Measurements from ENCODE around the gene OPN4. TPM values are rescaled to one million over a fixed set of nuclear protein-coding genes. Genes with fewer than 3 reads are reported as not detected.

Gene OPN4
- total RNA-seq, 1 experiment from 2014 or later = not detected

DNA sequence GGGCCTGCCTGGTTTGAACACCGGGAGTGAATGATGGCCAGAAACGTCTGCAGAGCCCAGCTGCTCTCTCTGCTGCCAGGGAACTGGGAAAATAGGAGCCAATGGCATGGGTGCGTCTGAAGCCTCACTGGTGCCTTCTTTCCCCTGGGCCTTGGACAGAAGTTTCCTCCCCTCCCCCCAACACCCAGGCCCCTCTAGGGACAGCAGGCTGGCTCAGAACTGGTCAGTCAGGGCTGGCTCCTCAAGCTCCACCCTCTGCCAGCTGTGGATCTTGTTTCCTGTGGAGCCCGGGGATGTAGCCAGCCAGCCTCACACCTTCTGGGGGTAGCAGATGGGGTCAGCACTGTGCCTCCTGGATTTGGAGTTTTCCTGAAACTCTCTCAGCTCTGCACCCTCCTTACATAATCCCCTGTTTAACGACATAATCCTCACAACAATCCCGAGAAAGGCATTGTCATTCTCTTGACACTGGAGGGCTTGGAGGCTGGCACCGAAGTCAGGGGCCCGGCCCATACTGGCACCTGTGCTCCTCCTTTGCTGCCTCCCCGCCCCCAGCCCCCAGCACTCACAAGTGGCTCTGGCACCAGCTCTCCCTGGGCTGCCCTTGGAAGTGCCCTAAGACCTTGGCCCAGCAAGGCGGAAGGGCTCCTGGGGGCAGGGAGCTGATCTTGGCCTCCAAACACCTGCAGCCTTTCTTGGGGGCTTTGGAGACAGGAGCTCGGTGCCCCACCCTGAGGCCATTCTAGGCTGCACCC lies 19.7 kb downstream of the OPN4 start:
- H3K4me3 ChIP-seq (ENCODE audit: insufficient read depth, low read depth, low read length) = no peak overlapping the region
- no peaks in the 10 kb centered on the region for H3K27me3 ChIP-seq (ENCODE audit: control insufficient read depth, insufficient read depth, low read length)
- DNase-seq = peak; percentile 80
- H3K36me3 ChIP-seq (replicated peaks; ENCODE audit: control insufficient read depth, insufficient read depth, low read length) = no peaks in the 10 kb centered on the region

DNA sequence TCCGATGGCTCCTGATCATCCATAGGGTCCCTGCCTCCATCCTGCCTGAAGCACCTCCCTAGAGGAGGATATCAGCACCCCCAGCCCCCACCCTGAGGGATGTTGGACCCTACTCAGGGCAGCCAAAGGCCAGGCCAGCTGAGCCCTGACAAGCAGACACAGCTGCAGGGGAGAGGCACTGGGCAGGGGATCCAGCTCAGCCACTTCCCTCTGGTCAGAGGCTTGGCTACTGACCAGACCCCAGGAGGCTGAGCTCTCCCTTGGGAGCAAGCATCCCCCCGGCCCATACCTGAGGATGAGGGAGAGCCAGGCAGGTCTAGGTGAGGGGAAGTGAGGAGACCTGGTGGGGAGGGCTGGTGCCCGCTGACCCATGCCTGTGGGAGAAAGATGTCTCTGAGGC lies 20.6 kb downstream of the OPN4 start:
- Histone ChIP-seq H3K36me3 (replicated peaks; ENCODE audit: control insufficient read depth, insufficient read depth, low read length) (no peaks in the 10 kb centered on the region), H3K4me3 (ENCODE audit: insufficient read depth, low read depth, low read length) (no peak overlapping the region), H3K27me3 (ENCODE audit: control insufficient read depth, insufficient read depth, low read length) (no peaks in the 10 kb centered on the region)
- DNase-seq = no peak

DNA sequence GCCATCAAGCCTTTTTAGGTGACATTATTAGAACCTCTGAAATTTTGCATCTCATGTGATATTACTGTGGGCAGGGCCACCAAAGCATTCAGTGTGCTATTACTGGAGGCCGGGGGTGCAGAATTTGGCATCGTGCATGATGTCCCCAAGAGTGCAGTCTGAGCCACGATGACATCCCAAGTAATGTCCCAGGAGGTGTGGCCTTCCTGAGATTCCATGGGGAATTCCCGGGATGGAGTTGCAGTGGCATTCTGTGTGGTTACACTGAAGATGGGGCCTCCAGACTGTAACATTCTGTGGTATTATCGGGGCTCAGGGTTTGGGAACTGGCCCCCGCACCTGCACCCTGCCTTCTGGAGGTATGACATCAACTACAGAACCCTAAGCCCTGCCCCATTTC lies 23.0 kb downstream of the OPN4 start:
- no peaks in the 10 kb centered on the region for H3K27me3 ChIP-seq (ENCODE audit: control insufficient read depth, insufficient read depth, low read length)
- H3K36me3 ChIP-seq (replicated peaks; ENCODE audit: control insufficient read depth, insufficient read depth, low read length) = no peaks in the 10 kb centered on the region
- H3K4me3 ChIP-seq (ENCODE audit: insufficient read depth, low read depth, low read length) = no peak overlapping the region
- no peak for DNase-seq

DNA sequence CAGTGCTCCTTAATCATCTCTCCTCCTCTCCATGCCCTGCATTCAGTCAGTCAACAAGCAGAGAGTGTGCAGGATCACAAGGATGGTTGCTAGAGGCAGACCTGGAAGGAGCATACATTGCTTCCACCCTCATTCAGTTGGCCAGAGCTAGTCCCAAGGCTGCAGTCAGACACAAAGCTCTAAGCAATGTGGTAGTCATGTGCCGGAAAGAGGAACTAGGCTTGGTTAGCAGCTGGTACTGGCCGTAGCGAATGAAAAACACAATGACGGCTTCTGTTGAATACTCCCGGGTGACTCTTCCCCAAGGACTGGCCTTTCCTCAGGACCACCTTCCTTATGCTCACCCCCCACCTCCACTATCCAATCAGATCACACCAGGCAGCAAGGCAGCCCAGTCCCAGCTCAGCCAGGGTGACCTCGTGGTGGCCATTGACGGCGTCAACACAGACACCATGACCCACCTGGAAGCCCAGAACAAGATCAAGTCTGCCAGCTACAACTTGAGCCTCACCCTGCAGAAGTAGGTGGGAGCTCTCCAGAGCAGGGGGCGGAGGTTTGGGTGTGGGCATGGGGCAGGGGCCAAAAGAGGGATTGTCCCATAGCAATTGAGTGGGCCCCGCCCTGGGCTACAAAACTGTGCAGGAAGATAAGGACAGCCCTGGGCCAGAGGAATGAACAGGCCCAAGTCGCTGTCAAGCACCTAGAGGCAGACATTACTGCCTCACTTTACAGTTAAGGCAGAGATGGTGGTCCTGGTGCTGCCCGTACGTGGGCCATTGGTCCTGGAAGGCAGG lies 24.8 kb downstream of the OPN4 start:
- Histone ChIP-seq H3K4me3 (ENCODE audit: insufficient read depth, low read depth, low read length) (no peak overlapping the region), H3K27me3 (ENCODE audit: control insufficient read depth, insufficient read depth, low read length) (no peaks in the 10 kb centered on the region), H3K36me3 (replicated peaks; ENCODE audit: control insufficient read depth, insufficient read depth, low read length) (no peaks in the 10 kb centered on the region)
- no peak for DNase-seq

DNA sequence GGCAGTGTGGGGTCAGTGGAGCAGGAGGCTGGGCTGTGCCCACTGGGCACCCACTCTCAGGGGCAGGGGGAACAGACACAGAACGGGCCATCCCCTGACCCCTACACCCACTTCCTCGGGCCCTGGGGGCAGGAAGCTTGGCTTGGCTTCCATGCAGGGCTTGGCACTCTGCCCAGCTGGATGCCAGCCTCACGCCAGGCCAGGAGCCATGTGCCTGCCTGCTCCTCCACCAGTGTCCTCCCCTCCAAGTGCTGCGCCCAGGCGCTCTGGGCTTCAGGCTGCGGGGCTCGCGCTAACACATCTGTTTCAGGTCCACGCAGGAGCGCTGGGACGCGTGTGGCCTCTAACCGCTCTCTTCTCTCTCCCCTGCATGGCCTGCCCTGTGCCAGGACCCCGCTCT lies 26.7 kb downstream of the OPN4 start:
- Histone ChIP-seq H3K36me3 (replicated peaks; ENCODE audit: control insufficient read depth, insufficient read depth, low read length) (no peaks in the 10 kb centered on the region), H3K4me3 (ENCODE audit: insufficient read depth, low read depth, low read length) (no peak overlapping the region), H3K27me3 (ENCODE audit: control insufficient read depth, insufficient read depth, low read length) (no peaks in the 10 kb centered on the region)
- DNase-seq = no peak

DNA sequence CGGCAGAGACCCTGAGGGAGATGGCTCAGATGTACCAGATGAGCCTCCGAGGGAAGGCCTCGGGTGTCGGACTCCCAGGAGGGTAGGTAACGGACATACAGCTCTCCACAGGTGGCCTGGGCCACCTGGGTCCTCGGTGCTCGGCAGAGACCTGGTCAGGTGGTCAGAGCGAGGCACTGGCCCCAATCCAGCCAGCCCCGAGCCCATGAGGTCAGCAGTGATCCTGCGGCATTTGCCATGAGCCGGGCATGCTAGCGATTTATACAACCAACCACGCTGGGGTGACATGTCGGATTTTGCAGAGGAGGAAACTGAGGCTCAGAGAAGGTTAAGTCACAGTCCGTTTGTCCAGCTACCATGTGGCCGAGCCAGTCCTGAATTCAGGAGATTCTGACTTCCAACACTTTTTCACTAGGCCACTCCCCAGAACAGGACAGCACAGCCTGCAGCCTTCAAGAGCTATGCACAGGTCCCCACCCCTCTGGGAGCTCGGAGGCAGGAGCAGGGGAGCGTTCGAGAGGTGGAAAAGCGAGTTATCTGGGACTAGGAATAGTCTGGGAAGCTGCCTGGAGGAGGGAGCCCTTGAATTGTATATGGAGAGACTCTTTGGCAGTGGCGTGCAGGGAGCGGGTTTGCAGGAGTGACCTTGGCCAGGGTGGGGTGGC lies 27.5 kb downstream of the OPN4 start:
- Histone ChIP-seq H3K36me3 (replicated peaks; ENCODE audit: control insufficient read depth, insufficient read depth, low read length) (no peaks in the 10 kb centered on the region), H3K27me3 (ENCODE audit: control insufficient read depth, insufficient read depth, low read length) (no peaks in the 10 kb centered on the region), H3K4me3 (ENCODE audit: insufficient read depth, low read depth, low read length) (no peak overlapping the region)
- DNase-seq = no peak

DNA sequence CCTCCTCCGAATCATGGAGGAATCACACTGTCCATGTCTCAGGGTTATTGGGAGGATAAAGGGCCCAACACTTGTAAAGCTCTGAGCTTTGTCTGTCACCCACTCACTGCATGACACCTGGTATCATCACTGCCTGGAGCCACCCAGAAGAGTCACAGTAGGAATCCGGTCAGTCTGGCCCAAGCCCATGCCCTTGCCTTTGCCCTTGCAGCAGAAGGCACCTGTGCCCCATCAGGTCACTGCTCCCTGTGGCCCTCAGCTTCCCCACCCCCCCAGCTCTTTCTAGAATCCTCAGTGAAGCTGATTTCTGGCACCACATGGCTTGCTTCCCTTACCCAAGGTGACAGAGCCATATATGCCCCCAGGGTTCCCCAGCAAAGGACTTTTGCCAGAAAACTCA lies 28.3 kb downstream of the OPN4 start:
- no peaks in the 10 kb centered on the region for H3K36me3 ChIP-seq (replicated peaks; ENCODE audit: control insufficient read depth, insufficient read depth, low read length)
- DNase-seq = no peak

DNA sequence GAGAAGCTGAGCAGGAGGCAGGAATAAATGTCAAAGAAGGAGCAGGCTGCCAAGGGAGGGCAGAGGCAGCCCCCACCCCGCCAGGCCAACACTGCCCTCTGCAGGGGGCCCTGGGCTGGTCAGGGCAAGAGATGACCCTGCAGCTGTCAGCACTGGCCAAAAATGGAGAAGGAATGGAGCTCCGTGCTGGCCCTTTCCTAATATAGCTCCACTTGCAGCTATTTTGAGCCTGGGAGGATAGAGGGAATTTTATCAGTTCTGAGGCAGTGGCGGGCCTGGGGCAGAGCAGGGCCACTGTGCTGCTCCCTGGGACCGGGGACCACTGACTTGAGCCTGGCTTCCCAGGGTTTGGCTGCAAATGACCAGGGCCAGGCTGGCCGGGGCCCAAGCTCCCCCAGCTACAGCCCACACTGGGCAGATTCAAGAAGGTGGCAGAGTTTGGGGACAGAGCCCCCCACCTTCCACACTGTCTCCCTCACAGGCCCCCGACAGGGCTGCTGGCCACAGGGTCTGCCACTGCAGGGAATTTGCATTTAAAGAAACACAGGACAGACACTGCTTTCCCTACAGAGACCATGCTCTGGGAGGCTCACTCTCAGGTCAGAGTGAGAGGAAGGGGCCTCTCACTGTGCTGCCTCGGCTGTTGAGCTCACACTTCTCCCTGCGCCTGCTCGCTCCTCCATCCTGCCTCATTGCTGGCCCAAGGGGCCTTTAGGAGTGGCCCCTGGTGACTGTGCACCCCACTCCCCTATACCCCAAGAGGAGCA lies 30.2 kb downstream of the OPN4 start:
- H3K4me3 ChIP-seq (ENCODE audit: insufficient read depth, low read depth, low read length) = no peak overlapping the region
- DNase-seq = peak; percentile 90
- no peaks in the 10 kb centered on the region for H3K36me3 ChIP-seq (replicated peaks; ENCODE audit: control insufficient read depth, insufficient read depth, low read length)
- no peaks in the 10 kb centered on the region for H3K27me3 ChIP-seq (ENCODE audit: control insufficient read depth, insufficient read depth, low read length)

More for the DNA sequence above, 28.3 kb downstream of the OPN4 start:
- Histone ChIP-seq H3K27me3 (ENCODE audit: control insufficient read depth, insufficient read depth, low read length) (no peaks in the 10 kb centered on the region), H3K4me3 (ENCODE audit: insufficient read depth, low read depth, low read length) (no peak overlapping the region)

DNA sequence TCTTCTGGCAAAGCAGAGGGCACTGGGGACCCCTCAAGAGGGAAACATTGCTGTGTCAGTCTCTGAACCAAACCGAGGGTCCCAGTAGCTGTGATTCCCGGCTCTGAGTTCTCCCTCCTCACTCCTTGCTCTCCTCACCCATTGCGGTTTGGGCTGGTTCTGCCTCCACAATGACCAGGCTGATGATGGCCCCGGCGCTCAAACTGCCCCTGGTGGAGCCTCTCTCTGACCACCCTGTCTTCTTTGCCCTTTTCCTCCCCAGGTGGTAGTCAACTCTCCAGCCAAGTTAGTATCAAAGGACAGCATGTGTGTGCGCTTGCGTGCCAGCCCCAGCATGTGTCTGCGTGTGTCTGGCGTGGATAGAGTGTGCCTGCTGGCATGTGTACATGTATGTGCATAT lies 31.1 kb downstream of the OPN4 start:
- DNase-seq = no peak

DNA sequence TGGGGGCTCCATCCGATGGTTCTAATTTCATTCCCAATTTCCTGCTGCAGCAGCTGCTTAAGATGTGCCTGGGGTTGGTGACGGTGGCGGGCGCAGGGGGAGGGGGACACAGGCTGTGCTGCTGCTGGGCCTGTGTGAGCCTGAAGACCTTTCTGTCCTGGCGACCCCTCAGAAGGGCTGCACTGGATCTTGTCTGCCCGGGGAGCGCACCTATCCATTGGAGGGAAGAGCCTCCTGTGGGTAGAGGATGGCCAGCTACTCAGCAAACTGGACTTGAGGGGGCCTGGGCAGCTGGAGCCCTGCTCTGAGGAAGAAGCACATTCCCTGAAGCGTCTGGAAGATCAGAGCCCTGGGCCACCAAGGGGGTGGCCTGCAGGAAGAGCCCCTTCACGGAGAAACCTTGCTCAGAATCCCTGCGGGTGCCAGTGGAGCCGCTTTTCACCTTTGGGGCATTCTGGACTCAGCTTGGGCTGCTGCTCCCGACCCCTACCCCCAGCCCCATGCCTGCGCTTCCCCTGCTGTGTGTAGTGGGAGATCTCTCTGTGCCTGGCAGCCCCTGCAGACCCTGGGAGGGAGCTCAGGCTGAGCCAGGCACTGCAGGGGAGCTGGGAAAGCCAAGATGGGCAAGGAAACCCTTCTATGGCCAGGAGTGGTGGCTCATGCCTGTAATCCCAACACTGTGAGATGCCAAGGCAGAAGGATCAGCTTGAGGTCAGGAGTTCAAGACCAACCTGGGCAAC lies 31.7 kb downstream of the OPN4 start:
- Histone ChIP-seq H3K27me3 (ENCODE audit: control insufficient read depth, insufficient read depth, low read length) (no peaks in the 10 kb centered on the region), H3K36me3 (replicated peaks; ENCODE audit: control insufficient read depth, insufficient read depth, low read length) (no peaks in the 10 kb centered on the region), H3K4me3 (ENCODE audit: insufficient read depth, low read depth, low read length) (no peak overlapping the region)
- no peak for DNase-seq

More for the DNA sequence above, 31.1 kb downstream of the OPN4 start:
- no peak overlapping the region for H3K4me3 ChIP-seq (ENCODE audit: insufficient read depth, low read depth, low read length)
- no peaks in the 10 kb centered on the region for H3K36me3 ChIP-seq (replicated peaks; ENCODE audit: control insufficient read depth, insufficient read depth, low read length)
- no peaks in the 10 kb centered on the region for H3K27me3 ChIP-seq (ENCODE audit: control insufficient read depth, insufficient read depth, low read length)

DNA sequence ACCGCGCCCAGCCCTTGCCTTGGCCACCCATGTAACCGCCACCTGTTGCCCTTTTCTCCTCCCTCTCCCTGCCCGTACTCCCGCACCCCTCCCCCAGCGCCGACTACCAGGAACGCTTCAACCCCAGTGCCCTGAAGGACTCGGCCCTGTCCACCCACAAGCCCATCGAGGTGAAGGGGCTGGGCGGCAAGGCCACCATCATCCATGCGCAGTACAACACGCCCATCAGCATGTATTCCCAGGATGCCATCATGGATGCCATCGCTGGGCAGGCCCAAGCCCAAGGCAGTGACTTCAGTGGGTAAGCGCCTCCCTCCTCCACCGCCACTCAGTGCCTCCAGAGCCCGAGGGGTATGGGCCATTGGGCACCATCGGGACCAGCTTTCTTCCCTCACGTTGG lies 32.6 kb downstream of the OPN4 start:
- H3K27me3 ChIP-seq (ENCODE audit: control insufficient read depth, insufficient read depth, low read length) = no peaks in the 10 kb centered on the region
- no peaks in the 10 kb centered on the region for H3K36me3 ChIP-seq (replicated peaks; ENCODE audit: control insufficient read depth, insufficient read depth, low read length)
- DNase-seq = no peak
- H3K4me3 ChIP-seq (ENCODE audit: insufficient read depth, low read depth, low read length) = no peak overlapping the region

DNA sequence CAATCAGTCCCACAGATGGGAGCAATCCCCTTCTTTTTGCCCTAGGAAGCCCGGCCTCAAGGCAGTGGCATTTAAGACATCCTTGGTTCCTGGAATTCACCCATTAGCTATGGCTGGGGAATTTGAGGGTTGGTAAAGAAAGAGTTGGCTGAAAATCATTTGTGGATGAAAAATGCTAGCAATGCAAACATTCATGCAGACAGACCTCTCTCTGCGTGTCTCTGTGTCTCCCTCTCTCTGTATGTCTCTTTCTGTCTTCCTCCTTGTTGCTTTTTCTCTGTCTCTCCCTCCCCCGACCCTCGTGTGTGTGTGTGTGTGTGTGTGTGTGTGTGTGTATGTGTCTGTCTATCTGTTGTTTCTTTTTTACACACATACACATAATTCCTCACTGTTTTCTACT lies 33.4 kb downstream of the OPN4 start:
- no peaks in the 10 kb centered on the region for H3K27me3 ChIP-seq (ENCODE audit: control insufficient read depth, insufficient read depth, low read length)
- H3K4me3 ChIP-seq (ENCODE audit: insufficient read depth, low read depth, low read length) = no peak overlapping the region
- H3K36me3 ChIP-seq (replicated peaks; ENCODE audit: control insufficient read depth, insufficient read depth, low read length) = no peaks in the 10 kb centered on the region
- no peak for DNase-seq

DNA sequence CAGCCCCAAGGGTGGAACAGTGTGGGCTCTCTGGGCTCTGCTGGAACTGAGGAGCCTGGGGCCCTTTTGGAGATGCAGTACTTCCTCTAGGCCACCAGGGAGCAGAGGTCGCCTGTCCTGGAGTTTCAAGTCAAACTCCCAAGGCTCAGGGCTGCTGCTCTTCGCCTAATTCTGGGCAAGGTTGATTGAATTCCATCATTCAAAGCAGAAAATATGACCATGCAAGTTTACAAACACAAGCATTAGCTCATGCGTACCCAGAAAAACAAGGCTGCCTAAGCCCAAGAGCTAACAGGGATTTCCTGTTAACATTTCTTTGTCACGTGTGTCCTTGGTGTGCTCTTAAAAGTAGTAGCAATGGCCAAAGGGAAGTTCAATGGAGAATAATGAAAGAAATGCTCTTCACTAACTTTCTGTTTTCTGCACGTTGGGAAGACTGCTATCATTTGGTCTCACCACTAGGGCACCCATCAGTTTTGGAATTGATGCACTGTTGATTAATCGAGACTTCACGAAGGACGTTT lies 34.1 kb downstream of the OPN4 start:
- no peaks in the 10 kb centered on the region for H3K27me3 ChIP-seq (ENCODE audit: control insufficient read depth, insufficient read depth, low read length)
- peak; percentile 91 for DNase-seq
- H3K4me3 ChIP-seq (ENCODE audit: insufficient read depth, low read depth, low read length) = no peak overlapping the region
- no peaks in the 10 kb centered on the region for H3K36me3 ChIP-seq (replicated peaks; ENCODE audit: control insufficient read depth, insufficient read depth, low read length)

DNA sequence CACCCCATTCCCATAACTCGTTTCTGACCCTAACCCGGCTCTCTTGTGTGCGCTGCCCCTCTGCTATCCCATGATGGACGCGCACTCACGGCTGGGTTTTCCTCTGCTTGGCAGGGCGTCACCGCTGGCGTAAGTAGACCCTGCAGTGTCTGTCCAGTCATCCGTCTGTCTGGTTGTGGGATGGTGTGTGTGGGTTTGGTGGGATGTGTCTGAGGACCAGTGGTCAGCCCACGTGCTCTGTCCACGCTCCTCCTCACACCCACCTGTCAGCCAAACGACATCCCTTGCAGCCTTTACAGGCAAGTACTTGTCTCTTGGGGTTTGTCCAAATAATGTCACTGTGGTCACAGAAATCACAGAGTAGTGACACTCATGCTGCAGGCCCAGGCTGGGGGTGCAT lies 34.8 kb downstream of the OPN4 start:
- DNase-seq = no peak

More for the DNA sequence above, 34.8 kb downstream of the OPN4 start:
- H3K27me3 ChIP-seq (ENCODE audit: control insufficient read depth, insufficient read depth, low read length) = no peaks in the 10 kb centered on the region
- H3K36me3 ChIP-seq (replicated peaks; ENCODE audit: control insufficient read depth, insufficient read depth, low read length) = no peaks in the 10 kb centered on the region
- H3K4me3 ChIP-seq (ENCODE audit: insufficient read depth, low read depth, low read length) = no peak overlapping the region

All from H7 (cell line).